ENCODE data around the gene CAMK4. TPM values are rescaled to one million over a fixed set of nuclear protein-coding genes. Genes with fewer than 3 reads are reported as not detected.

Gene CAMK4
- total and polyA plus RNA-seq, 2 experiments from 2014 or later = 4.2 to 7.3 TPM

- TF ChIP-seq, protein P1, sequence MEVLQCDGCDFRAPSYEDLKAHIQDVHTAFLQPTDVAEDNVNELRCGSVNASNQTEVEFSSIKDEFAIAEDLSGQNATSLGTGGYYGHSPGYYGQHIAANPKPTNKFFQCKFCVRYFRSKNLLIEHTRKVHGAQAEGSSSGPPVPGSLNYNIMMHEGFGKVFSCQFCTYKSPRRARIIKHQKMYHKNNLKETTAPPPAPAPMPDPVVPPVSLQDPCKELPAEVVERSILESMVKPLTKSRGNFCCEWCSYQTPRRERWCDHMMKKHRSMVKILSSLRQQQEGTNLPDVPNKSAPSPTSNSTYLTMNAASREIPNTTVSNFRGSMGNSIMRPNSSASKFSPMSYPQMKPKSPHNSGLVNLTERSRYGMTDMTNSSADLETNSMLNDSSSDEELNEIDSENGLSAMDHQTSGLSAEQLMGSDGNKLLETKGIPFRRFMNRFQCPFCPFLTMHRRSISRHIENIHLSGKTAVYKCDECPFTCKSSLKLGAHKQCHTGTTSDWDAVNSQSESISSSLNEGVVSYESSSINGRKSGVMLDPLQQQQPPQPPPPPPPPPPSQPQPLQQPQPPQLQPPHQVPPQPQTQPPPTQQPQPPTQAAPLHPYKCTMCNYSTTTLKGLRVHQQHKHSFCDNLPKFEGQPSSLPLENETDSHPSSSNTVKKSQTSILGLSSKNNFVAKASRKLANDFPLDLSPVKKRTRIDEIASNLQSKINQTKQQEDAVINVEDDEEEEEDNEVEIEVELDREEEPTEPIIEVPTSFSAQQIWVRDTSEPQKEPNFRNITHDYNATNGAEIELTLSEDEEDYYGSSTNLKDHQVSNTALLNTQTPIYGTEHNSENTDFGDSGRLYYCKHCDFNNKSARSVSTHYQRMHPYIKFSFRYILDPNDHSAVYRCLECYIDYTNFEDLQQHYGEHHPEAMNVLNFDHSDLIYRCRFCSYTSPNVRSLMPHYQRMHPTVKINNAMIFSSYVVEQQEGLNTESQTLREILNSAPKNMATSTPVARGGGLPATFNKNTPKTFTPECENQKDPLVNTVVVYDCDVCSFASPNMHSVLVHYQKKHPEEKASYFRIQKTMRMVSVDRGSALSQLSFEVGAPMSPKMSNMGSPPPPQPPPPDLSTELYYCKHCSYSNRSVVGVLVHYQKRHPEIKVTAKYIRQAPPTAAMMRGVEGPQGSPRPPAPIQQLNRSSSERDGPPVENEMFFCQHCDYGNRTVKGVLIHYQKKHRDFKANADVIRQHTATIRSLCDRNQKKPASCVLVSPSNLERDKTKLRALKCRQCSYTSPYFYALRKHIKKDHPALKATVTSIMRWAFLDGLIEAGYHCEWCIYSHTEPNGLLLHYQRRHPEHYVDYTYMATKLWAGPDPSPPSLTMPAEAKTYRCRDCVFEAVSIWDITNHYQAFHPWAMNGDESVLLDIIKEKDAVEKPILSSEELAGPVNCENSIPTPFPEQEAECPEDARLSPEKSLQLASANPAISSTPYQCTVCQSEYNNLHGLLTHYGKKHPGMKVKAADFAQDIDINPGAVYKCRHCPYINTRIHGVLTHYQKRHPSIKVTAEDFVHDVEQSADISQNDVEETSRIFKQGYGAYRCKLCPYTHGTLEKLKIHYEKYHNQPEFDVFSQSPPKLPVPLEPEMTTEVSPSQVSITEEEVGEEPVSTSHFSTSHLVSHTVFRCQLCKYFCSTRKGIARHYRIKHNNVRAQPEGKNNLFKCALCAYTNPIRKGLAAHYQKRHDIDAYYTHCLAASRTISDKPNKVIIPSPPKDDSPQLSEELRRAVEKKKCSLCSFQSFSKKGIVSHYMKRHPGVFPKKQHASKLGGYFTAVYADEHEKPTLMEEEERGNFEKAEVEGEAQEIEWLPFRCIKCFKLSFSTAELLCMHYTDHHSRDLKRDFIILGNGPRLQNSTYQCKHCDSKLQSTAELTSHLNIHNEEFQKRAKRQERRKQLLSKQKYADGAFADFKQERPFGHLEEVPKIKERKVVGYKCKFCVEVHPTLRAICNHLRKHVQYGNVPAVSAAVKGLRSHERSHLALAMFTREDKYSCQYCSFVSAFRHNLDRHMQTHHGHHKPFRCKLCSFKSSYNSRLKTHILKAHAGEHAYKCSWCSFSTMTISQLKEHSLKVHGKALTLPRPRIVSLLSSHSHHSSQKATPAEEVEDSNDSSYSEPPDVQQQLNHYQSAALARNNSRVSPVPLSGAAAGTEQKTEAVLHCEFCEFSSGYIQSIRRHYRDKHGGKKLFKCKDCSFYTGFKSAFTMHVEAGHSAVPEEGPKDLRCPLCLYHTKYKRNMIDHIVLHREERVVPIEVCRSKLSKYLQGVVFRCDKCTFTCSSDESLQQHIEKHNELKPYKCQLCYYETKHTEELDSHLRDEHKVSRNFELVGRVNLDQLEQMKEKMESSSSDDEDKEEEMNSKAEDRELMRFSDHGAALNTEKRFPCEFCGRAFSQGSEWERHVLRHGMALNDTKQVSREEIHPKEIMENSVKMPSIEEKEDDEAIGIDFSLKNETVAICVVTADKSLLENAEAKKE (CRISPR knock-in tag; IDR thresholded peaks at IDR 0.05) = no peak
- TF ChIP-seq POLR2AphosphoS5 (IDR thresholded peaks at IDR 0.05; ENCODE audit: low read depth) = no peak
Measured at GRCh38 chr5:111313017-111313724, 89.0 kb downstream of the CAMK4 start (continued).

DNA sequence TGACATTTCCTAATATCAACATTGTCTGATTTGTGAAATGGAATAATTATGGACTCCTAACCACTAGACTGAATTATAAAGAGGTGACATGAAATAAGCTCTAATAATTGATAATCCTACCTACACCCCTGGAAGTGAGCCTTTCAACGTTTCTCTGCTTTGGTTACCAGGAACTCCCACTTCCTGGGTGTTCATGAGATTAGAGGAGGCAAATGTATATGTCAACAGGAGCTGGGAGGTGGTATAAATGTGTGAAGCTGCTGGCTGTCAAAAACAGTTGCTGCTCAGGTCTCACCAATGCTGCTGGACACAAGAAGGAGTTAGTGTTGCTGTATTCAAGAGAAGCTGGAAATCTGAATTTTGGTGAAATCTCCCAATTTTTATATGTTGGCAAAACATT lies 96.8 kb downstream of the CAMK4 start:
- Histone ChIP-seq H3K9me2 (ENCODE audit: insufficient read depth) (no peaks in the 10 kb centered on the region; the same call in 1 of the 2 replicates), H3K4me2 (no peak overlapping the region), H3K79me2 (replicated peaks; ENCODE audit: insufficient read depth) (no peaks in the 10 kb centered on the region), H3K4me3 (no peak overlapping the region), H3F3A (replicated peaks; ENCODE audit: low read depth) (no peaks in the 10 kb centered on the region), H3K4me1 (ENCODE audit: insufficient read depth) (no peaks in the 10 kb centered on the region), H4K20me1 (replicated peaks; ENCODE audit: insufficient read depth) (no peaks in the 10 kb centered on the region), H3K27me3 (ENCODE audit: insufficient read depth) (no peaks in the 10 kb centered on the region), H3K36me3 (ENCODE audit: insufficient read depth) (no peaks in the 10 kb centered on the region), H3K27ac (ENCODE audit: low read depth) (no peak overlapping the region), H2AFZ (no peak overlapping the region)
- H3K36me3 Mint-ChIP-seq (ENCODE audit: low read depth) = no peaks in the 10 kb centered on the region
- no peaks in the 10 kb centered on the region; the same call in 2 of the 3 replicates for H3K9me3 Mint-ChIP-seq
- H3K27ac Mint-ChIP-seq = no peak overlapping the region
- peaks cover 3% of the 10 kb centered on the region for H3K27me3 Mint-ChIP-seq (ENCODE audit: insufficient read depth, low read depth, poor library complexity)
- H3K4me3 Mint-ChIP-seq = no peak overlapping the region
- TF ChIP-seq, protein P2, sequence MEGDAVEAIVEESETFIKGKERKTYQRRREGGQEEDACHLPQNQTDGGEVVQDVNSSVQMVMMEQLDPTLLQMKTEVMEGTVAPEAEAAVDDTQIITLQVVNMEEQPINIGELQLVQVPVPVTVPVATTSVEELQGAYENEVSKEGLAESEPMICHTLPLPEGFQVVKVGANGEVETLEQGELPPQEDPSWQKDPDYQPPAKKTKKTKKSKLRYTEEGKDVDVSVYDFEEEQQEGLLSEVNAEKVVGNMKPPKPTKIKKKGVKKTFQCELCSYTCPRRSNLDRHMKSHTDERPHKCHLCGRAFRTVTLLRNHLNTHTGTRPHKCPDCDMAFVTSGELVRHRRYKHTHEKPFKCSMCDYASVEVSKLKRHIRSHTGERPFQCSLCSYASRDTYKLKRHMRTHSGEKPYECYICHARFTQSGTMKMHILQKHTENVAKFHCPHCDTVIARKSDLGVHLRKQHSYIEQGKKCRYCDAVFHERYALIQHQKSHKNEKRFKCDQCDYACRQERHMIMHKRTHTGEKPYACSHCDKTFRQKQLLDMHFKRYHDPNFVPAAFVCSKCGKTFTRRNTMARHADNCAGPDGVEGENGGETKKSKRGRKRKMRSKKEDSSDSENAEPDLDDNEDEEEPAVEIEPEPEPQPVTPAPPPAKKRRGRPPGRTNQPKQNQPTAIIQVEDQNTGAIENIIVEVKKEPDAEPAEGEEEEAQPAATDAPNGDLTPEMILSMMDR (conservative IDR thresholded peaks at IDR 0.05; ENCODE audit: low read depth in 2 of 2) = no peak
- TF ChIP-seq EZH2phosphoT487 (IDR thresholded peaks at IDR 0.05; ENCODE audit: unreplicated experiment) (no peak), STAT1 (IDR thresholded peaks at IDR 0.05; ENCODE audit: unreplicated experiment) (no peak), EZH2 (IDR thresholded peaks at IDR 0.05; ENCODE audit: low read depth, unreplicated experiment) (no peak)
- TF ChIP-seq, protein P1 (CRISPR knock-in tag; IDR thresholded peaks at IDR 0.05) = no peak
- DNase-seq (ENCODE audit: low spot score) = no peak
- no peak for ATAC-seq
- no peaks in the 10 kb centered on the region for H3K4me1 Mint-ChIP-seq
